Measurements from ENCODE around the gene EXOSC7.

The EXOSC7 gene

DNA sequence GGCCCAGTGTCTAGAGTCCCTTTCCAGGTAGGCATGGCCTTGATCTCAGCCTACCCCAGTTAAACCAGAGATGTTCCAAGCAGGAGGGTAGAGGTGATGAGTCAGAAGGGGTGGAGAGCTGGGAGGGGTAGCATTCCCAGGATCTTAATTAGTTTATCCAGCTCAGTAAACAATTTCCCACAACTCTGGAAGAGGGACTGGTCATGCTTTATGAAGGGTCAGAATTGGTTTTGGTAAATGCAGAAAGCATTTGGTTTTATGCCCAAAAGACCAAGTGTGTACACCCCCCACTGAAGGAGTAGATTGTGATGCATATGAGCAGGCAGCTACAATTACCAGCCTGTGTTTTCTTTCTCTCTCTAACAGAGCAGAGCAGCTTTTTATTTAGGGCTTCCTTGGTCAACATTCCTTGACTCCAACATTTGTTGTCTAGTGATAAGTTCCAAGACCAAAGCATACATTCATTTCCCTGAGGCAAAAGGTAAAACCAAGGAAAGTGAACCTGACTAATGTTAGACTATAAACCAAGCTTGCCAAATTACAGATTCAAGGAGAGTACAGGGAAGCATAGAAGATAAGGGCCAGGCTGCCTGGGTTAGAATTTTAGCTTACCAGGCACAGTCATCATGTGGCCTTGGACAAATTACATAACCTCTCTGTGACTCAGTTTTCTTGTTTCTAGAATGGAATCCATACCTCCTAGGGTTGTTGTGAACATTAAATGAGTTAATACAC lies 17.6 kb downstream of the EXOSC7 start:
- peak; percentile 44 to 50 for ATAC-seq

DNA sequence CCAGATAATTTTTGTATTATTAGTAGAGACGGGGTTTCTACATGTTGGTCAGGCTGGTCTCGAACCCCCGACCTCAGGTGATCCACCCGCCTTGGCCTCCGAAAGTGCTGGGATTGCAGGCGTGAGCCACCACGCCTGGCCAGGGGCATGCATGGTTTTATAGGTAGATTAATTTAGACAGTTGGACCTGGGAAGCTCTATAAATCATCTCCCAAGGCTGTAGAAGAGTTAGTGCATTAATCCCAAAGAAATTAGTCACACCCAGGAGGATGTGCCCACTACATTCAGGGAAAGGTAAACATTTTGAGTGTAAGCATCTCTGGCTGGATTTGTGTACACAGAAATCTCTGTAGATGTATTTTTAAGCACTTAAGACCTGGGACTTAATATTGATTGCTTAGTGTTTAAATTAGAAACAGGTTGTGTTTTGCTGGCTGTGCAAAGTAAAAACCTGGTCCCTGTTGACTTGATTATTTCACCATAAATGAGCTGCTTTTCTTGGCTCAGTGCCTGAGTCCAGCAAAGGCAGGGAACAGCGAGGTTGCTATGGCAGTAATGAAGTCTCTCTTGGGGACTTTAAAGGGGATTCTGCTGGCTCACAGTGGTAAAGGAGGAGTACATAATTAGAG lies 19.2 kb downstream of the EXOSC7 start:
- ATAC-seq, result no peak

DNA sequence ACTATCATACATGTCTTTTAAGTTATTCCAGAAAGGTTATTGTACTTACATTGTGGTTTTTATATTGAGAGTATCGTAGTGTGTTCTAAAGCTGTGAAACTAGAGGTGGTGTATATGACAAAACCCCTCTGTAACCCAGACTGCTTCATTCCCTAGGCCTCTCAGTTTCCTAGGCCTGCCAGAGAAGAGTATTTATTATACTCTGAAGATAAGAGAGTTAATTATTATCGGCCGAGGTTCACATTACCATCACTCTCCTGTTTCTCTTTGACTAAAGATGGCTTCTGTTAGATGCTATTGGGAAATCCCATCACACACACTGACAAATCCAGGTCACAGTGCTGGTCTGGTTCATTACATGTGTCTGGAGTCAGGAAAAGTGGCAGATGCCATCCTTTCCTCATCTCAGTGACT lies 20.5 kb downstream of the EXOSC7 start:
- peak; percentile 68 to 79 for ATAC-seq

DNA sequence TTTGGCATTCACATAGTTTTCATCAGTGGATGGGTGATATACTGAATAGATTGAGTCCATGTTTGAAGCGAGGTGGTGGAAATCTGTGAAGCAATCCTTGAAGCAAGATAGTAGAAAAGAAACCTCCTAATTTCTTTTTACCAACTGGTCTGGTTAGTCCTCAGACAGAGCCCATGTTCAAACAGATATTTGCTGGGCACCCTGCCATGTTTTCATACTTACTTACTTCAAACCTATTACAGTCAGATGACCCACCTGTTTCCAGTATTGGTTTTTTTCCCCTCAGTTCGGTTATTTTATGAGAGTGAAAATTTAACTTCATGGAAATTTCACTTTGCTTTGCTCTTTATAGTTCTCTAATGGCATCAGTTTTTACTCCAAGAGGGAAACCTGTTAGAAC lies 23.7 kb downstream of the EXOSC7 start:
- ATAC-seq, result no peak

DNA sequence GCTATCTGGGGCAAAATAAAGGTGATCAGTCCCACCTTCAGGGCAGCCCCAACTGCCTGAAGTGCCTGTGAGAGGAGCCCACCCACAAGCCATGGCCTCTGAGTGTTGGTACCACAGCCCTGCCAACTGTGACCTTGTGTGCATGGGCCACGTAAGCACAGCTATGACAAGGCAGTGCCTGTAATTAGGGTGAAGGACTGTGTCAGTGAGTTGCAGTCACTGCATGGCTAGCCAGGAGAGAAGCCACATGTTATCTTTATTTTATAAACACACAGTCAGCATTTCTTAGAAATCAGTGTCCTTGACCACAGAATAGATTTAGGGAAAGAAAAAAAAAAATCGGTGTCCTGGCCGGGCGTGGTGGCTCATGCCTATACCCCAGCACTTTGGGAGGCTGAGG lies 24.8 kb downstream of the EXOSC7 start:
- no peak for ATAC-seq

DNA sequence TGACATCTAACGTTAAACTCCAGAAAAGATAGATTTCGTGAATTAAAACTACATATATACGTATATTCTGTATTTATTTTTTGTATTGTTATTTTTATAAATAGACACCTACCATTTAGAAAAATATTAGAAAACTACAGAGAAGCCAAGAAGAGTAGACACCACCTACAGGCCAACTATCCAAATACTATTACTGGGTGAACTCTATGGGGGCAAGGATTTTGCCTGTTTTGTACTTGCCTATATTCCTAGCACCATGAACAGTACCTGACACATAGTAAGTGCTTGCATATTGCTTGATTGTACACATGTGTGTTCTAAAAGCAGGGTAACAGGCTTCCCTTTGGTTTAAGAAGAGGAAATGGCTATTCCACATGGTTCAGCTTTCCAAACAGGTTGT lies 25.7 kb downstream of the EXOSC7 start:
- ATAC-seq, result no peak

DNA sequence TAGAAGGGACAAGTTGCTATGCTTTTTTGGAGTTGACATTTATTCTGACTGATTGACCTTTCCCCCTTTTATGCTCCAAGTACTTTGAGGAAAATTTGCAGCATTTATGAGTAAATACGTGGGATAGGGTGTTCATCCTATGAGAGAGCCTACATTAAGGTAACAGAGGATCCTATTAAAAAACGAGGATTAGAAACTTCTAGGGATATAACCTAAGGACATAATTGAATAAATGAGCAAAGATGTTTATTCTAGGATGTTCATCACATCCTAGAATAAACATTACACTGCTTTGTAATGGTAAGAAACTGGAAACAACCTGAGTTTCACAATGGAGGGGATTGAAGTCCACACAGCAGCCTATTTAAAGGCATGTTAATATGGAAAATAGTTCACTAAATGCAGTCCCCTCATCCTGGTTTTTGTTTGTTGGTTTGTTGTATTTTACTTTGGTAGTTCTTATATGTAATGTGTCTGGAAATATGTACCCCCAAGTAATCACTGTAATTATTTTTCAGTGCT lies 26.2 kb downstream of the EXOSC7 start:
- no peak for ATAC-seq

DNA sequence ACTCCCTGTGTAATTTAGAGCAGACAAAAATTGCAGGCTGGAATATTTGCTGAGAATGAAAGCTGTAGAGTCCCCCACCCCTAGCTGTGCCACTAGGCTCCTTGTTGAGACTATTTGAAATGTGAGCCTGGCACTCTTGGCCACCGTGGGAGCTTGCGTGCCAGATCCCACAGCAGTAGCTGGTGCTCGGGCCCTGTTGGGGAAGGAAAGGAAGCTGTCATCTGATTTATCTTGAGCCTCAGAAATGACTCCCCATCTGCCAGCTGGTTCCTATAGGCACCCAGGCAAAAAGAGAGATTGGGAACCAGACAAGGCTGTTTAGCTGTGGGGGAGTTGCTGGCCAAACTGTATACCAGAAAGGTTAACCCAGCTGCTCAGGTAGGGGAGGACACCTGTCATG lies 26.7 kb downstream of the EXOSC7 start:
- no peak for ATAC-seq

DNA sequence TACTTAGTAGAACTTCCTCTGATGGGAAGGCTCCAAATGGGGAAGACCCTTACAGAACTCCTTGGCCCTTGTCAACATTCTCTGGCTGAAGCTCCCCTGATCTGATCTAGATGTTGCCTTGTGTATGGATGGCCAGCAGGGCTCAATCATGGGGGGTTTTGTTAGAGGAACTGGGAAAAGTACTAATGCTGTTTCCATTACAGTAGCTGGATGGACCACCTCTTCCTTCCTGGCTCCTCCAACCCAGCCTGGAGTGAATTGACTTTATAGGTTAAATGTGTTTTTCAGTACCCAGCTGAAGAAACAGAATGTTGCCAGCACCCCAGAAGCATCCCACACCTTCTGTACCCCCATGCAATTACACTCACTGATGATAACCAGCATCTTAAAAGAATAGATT lies 27.4 kb downstream of the EXOSC7 start:
- no peak for ATAC-seq

DNA sequence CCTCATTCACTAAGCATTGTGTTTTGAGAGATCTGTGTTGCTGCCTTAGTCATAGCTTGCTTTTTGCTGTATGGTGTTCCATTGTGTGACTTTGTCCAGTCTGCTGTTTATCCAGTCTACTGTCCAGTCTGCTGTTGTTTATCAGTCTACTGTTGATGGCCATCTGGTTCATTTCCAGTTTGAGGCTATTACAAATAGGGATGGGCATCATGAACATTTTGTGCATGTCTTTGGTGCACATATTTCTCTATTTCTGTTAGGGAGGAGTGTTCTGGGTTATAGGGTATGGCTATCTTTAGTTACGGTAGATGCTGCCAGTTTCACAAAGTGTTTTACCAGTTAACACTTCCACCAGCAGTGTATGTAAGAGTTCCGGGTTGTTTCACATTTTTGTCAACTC lies 27.8 kb downstream of the EXOSC7 start:
- no peak for ATAC-seq

DNA sequence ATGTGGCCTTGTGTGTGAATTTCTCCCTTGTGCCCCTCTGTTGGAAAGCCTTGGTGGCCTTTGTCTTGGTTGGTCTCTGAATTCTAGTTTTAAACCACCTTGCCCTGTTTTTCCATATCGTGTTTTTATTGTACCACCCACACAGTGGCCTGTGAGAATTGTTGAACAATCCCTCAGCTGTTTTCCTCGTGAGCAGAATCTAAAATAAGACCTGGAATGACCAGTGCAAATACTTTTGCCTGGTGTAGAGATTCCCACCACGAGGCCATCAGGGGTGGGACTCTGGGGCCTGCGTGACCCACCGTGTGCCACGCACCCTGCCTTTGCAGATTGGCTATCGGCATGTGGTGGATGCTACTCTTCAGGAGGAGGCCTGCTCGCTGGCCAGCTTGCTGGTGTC lies 31.0 kb downstream of the EXOSC7 start:
- ATAC-seq, result no peak

DNA sequence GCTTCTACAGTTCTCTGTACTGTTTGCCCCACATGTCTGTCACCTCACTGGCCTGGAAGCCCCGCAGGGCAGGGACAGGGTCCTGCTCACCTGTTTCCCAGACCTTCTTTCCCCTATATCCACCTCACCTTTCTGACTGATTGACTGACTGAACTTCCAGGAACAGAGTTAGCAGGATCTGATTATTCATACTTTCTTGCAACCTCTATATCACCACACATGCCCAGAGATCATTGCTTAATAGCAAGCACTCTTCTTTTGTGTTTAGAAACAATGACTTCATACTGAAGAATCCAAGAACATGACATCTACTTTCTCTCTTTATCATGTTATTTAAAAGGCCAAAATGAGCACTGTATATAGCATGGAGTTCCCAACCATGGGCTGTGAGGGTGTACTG lies 32.1 kb downstream of the EXOSC7 start:
- ATAC-seq, result no peak

DNA sequence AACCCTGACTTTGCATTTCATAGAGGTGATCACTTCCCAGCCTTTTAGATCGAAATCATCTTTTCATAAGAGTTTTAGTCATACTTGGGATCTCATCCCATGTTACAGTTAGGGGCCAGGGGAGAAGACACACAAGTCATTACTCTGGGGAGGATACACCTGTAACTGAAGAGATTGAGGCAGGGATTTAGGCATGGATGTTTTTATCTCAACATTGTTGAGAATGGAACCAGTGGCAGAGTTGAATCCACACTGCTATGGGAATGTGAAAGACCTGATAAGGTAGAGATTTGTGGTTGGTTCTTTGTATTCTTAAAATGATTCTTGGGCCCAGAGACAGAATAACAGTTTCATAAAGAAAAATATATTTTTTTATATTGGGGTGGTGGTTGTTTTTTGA lies 33.8 kb downstream of the EXOSC7 start:
- ATAC-seq, result no peak

DNA sequence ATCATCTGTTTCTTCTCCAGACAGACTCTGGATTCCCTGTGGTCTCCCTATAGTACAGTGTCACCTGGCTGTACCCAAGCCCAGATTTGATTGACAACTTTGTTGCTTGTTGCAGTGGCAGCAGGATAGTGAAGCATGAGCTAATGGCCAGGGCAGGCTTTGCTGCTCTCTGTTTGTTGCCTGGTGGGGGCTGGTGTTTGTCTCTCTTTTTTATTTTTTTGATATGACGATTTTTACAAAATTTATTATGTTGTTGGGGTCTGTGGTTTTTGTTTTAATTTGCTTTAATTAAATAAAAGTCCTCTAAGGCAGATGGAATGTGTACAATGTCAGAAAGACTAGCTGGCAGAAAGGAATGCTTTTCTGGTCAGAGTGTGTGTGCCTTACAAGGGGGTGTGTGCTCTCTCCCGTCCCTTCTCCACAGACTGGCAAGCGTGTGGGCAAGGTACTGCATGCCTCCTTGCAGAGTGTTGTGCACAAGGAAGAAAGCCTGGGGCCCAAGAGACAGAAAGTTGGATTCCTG lies 34.8 kb downstream of the EXOSC7 start:
- no peak for ATAC-seq

DNA sequence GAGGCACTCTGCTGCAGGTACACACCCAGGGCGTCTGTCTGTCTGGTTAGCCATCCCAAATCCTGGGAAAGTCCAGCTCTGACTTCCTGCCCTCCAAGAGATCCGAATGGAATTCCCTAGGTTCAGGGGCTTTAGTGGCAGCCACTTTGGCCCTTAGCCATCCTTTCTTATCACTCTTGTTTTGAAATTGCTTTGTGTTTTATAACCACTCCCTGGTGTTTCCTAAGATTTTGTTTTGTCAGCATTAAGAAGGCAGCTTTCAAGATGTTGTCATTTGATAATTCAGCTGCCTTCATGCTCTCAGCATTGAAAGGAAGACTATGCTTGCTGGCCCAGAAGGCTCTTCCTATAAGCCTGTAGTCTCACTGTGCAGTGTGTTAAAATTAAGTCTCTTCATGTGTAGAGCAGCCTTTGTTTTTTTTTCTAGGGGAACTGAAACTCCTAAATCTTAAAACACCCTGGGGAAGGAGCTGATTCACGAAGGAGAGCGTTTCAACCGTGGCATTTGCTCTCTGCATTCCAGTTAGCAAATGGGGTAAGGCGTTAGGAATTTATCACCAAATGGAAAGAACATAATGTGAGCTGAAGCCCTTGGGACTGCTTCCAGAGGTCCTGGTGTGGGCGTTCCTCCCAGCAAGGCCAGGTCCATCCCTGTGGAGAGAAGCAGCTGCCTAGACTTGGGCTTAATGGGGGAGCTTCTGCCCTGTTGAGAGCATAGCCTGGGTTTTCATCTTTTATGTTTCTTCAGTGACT lies 35.9 kb downstream of the EXOSC7 start:
- ATAC-seq, result no peak

DNA sequence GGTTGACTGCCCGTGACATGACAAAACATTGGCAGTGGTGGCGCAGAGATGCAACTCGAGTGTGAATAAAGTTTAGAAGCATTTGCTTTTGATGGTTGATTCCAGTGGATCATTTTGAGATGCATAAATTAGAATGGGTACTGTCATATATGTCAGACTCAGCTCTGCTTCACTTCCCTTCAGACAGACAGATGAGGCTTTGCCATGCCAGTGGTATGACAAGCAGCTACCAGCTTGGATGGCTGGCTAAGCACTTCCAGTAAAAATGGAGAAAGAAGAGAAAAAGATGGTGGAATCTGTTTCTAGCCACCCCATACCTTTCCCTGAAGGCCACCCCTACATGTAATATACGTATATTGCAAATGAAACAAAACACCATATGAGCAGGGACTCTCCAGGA lies 36.5 kb downstream of the EXOSC7 start:
- no peak for ATAC-seq

DNA sequence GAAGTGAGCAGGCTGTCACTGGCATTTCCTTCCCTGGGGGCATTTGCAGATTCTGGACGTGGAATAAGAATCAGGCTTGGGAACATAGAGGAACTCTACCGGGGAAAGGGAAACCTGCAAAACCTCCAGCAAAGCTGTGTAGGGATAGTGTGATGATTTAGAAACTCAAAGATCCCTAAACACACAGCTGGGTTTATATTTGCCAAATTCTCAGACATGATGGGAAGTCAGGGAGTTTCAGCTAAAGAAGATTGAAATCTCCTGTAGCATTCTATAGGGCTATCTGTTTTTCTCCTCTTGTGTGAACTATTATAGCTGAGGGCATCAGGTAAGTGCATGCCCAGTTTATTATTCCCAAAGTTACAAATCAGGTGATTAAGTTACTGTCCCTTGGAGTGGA lies 40.9 kb downstream of the EXOSC7 start:
- no peak for ATAC-seq

DNA sequence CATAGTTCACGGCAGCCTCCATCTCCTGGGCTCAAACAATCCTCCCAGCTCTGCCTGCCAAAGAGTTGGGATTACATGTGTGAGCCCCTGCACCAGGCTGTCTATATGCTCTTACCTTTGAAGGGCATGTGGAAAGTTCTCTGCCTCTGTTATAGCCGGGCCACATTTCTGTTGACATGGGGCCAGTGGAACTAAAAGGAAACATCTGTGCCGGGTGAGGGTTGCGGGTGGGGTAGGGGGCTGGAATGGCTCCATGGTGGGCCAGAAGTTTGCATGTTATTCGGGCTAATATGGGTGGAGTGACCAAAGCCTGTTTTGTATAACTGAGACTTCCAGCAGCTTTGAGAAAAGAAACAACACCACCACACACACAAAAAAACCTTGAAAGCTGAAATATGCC lies 41.8 kb downstream of the EXOSC7 start:
- no peak for ATAC-seq

DNA sequence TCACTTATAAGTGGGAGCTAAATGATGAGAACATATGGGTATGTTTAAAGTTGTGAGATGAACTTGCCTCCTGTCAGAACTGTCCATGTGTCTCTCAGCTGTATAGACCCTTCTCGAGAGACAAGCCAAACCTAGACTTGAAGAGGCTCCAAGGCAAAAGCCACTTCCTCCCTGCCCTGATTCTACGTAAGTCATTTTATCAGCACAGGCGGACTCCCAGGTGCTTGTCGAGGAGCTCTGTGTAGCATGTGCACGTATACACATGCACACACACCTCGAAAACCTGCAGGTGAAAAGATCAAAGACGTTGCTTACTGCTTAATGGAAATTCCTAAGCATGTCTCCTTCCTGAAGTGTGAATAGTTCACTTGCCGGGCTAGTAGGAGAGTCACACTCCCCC lies 44.5 kb downstream of the EXOSC7 start:
- peak in 1 of 2 donors; percentile 33 for ATAC-seq

DNA sequence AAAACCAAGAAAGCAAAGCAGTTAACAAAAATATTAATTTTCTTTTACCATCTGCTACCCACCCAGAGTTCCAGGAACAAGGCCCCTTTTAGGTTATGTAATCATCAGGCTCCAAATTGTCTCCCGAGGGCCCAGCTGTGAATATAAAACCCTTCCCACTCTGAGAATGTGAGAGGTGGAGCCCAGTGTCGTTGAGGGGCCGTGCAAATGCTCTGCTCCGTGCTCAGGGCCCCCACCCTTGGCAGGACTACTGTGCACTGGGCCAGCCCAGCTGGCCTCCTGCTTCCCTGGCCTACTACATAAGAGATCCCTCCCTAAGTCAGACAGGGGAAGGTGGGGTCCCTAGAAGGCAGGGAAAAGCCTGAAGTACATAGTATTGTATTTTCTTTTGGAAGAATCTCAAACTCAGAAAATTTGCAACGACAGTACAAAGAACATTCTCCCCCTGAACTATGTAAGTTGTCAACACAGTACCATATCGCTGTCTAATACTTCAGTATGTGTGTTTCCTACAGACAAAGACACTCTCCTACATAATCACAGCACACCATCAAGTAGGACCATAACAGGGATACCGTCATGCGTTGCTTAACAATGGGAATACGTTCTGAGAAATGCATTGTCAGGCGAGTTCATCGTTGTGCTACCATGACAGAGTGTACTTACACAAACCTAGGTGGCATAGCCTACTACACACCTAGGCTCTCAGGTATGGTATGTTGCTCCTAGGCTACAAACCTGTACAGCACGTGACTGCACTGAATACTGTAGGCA lies 45.7 kb downstream of the EXOSC7 start:
- no peak for ATAC-seq

DNA sequence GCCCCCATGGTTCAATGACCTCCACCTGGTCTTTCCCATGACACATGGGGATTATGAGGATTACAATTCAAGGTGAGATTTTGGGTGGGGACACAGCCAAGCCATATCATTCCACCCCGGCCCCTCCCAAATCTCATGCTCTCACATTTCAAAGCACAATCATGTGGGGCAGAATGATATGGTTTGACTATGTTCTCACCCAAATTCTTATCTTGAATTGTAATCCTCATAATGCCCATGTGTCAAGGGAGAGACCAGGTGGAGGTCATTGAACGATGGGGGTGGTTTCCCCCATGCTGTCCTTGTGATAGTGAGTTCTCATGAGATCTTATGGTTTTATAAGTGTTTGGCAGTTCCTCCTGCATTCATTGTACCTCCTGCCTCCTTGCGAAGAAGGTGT lies 47.6 kb downstream of the EXOSC7 start:
- ATAC-seq, result no peak

DNA sequence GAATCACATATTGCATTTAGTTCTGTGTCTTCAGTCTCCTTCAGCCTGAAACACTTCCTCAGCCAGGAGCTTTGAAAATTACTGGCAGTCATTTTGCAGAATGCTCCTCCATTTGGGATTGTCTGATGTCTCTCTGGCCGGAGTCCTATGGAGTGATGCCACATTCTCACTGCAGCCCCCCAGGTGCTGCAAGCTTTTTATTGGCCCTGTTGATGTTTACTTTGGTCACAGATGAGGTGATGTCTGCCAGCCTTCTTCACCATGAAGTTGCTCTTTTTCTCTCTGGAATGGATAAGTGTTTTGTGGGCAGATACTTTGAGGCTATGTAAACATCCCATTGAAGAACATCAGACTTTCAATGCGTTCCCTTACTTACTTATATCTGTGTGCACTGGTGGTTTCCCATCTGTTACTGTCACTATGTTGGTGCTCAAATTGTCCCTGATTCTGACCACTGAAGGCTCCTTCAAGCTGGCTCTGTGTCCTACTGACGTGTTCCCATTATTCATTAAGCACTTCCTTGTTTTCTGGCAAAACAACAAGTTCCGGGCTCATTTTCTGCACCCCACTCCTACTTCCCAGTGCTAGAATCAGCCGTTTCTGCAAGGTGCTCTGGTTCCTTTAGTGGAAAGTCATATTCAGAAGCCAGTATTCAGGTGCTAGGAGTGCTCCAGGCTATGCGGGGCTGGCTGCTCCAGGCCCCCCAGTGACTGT lies 48.7 kb downstream of the EXOSC7 start:
- no peak for ATAC-seq

Measured in activated CD4-positive, CD25-positive, alpha-beta regulatory T cell treated with anti-CD3 and anti-CD28 coated beads, Interleukin-2, amount 50 U/mL, for 24 hours (primary cell).